Fibroblast of skin of right quadriceps (primary cell): Measurements from ENCODE around the gene CCDC138.
"Not testable (repeated sequence)": the region's sequence is repeated elsewhere in the genome, so short reads cannot be mapped to it uniquely, and the experiment has no call there.

Experiments
- DNase-seq: peaks from one replicate; pipeline ENCODE4 v3.0.0-alpha.2; 2013

CCDC138 gene

GRCh38 chr2:108786354-108787215 lies at the start of gene CCDC138:
TSS of gene CCDC138 (plus strand) at chr2:108786771. CDS start at chr2:108786823, 52 bp downstream.
- DNase-seq = peak; percentile 86

GRCh38 chr2:108757973-108758372 lies 28.6 kb upstream of the CCDC138 start:
- not testable (repeated sequence) for DNase-seq

GRCh38 chr2:108762618-108763017 lies 24.0 kb upstream of the CCDC138 start:
- not testable (repeated sequence) for DNase-seq

GRCh38 chr2:108766671-108767070 lies 19.9 kb upstream of the CCDC138 start:
- not testable (repeated sequence) for DNase-seq

- DNase-seq = not testable (repeated sequence)
These were observed 18.7 kb upstream of the CCDC138 start for GRCh38 chr2:108767859-108768258.

GRCh38 chr2:108776475-108776874 lies 10.1 kb upstream of the CCDC138 start:
- DNase-seq = no peak

GRCh38 chr2:108778857-108779256 lies 7.7 kb upstream of the CCDC138 start:
- DNase-seq = no peak

- no peak for DNase-seq
These were observed 590 bp upstream of the CCDC138 start for GRCh38 chr2:108786008-108786353.

GRCh38 chr2:108787216-108787541 lies 608 bp downstream of the CCDC138 start:
- DNase-seq = no peak

- no peak for DNase-seq
These were observed 16.6 kb downstream of the CCDC138 start for GRCh38 chr2:108803045-108803736.

- DNase-seq = no peak
These were observed 18.5 kb downstream of the CCDC138 start for GRCh38 chr2:108805032-108805431.

GRCh38 chr2:108805782-108806181 lies 19.2 kb downstream of the CCDC138 start:
- no peak for DNase-seq

GRCh38 chr2:108806371-108807113 lies 20.0 kb downstream of the CCDC138 start:
- no peak for DNase-seq

- DNase-seq = no peak
These were observed 23.4 kb downstream of the CCDC138 start for GRCh38 chr2:108809936-108810335.

- DNase-seq = no peak
These were observed 24.7 kb downstream of the CCDC138 start for GRCh38 chr2:108810993-108811957.

GRCh38 chr2:108813732-108814131 lies 27.2 kb downstream of the CCDC138 start:
- DNase-seq = no peak

- no peak for DNase-seq
These were observed 33.9 kb downstream of the CCDC138 start for GRCh38 chr2:108820482-108820881.

GRCh38 chr2:108823286-108823685 lies 36.7 kb downstream of the CCDC138 start:
- DNase-seq = no peak

GRCh38 chr2:108824316-108825070 lies 37.9 kb downstream of the CCDC138 start:
- DNase-seq = no peak

GRCh38 chr2:108825254-108825653 lies 38.7 kb downstream of the CCDC138 start:
- no peak for DNase-seq

GRCh38 chr2:108825736-108826135 lies 39.2 kb downstream of the CCDC138 start:
- no peak for DNase-seq
